22Rv1 (cell line): ENCODE results near the gene DNAH2.

ENCODE experiments used
- ZFX ChIP-seq: fragments of 450-650 bp; IDR thresholded peaks from 2 replicates; pipeline ENCODE4 v1.6.1; 2017; ENCODE audit warnings: antibody characterized with exemption, borderline replicate concordance
- TF ChIP-seq, protein P1 (sequence below): fragments of 450-650 bp; IDR thresholded peaks from 2 replicates; pipeline ENCODE4 v1.5.1; 2017; ENCODE audit warnings: mild to moderate bottlenecking

DNA sequence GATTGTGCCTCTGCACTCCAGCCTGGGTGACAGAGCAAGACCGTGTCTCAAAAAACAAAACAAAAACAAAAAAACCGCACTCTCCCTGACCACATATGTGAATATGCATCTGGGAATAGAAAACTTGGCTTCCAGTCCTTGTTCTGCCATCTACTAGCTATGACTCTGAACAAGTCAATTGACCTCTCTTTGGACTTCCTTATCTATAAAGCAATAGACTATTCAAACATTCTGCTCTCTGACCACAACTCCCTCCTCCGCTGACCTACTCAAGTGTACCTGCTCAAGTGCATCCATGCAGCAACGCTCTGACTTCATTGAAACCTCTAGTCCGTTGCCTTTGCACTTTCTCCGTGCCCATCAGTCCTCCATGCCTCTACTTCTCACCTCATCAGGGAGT lies 63.9 kb downstream of the DNAH2 start:
- TF ChIP-seq, protein P1, sequence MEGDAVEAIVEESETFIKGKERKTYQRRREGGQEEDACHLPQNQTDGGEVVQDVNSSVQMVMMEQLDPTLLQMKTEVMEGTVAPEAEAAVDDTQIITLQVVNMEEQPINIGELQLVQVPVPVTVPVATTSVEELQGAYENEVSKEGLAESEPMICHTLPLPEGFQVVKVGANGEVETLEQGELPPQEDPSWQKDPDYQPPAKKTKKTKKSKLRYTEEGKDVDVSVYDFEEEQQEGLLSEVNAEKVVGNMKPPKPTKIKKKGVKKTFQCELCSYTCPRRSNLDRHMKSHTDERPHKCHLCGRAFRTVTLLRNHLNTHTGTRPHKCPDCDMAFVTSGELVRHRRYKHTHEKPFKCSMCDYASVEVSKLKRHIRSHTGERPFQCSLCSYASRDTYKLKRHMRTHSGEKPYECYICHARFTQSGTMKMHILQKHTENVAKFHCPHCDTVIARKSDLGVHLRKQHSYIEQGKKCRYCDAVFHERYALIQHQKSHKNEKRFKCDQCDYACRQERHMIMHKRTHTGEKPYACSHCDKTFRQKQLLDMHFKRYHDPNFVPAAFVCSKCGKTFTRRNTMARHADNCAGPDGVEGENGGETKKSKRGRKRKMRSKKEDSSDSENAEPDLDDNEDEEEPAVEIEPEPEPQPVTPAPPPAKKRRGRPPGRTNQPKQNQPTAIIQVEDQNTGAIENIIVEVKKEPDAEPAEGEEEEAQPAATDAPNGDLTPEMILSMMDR, result no peak
- TF ChIP-seq ZFX, result no peak
